Stimulated activated CD4-positive, alpha-beta T cell treated with anti-CD3 and anti-CD28 coated beads, Interleukin-12 subunit alpha, Interleukin-12 subunit beta, amount 100 ng/mL, for 4 hours (primary cell): Measurements from ENCODE around the gene TUBA4B.
"Not testable (repeated sequence)": the region's sequence is repeated elsewhere in the genome, so short reads cannot be mapped to it uniquely, and the experiment has no call there.

ENCODE experiments used
- DNase-seq: peaks from one replicate; pipeline ENCODE4 v3.0.0-alpha.2; 2020

TUBA4B gene

GRCh38 chr2:219278655-219279150 lies 25.7 kb downstream of the TUBA4B start:
- DNase-seq: no peak

DNA sequence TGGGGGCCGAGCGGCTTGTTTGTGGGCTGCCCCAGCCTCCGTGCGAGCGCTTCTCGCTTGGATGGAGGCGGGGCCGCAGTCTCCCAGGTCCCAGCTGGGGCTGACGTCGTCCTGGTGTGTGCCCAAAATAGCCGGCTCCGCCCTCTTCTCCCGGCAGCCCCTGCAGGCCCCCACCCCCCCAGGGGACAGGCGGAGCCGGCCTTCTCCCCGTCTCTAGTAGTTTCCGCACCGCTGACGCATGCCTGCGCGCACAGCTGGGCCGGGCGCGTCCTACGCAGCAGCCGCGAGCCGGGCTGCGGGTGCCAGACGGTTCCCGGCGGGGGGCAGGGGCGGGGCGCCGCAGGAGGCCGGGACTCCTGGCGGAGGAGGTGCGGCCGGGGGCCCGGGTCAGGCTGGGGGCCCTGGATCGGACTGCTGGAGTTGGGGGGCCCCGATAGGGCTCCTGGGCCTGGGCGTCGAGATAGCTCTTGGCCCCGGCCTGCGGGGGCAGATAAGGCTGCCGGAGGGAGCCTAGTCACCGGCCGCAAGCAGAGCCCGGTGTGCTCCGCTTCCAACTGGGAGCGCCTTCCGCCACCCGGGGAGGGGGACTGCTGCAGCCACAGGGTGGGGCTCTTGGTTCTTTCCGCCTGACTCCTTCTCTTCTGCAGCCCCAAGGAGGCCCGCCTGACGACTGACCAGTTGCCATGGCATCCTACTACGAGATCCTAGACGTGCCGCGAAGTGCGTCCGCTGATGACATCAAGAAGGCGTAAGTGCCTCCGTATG lies 26.3 kb downstream of the TUBA4B start, which contains the start of gene DNAJB2:
Gene DNAJB2 (plus strand): TSS at position 216 of the 765 bp plus-strand sequence. CDS start 468 bp downstream, at position 684.
- DNase-seq: peak; percentile 98

DNA sequence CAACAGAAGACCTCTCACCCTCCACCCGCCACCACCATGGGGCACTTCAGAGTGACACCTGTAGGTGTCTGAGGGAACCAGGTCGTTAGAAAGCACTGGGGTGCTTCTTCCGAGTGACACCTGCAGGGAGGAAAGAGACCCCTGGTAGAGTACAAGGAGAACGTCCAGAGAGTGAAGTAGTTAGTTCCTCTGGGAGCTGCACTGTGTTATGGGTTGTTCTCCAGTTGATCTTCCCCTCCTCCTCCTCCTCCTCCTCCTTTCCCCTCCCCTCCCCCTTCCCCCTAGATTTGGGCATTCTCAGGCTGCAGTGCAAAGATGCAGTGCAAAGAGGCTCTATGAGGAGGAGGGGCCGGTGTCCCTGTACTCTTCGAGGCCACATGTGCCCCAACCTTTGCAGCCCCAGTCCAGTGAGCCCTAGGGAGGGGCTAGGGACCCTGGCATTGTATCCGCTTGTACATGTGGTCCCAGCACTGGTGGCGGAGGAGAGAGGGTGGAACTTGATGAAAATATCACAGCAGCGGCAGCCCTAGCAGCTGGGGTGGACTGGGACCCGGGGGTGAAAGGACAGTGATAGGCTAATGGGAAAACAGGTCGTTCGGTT lies 27.0 kb downstream of the TUBA4B start:
- no peak for DNase-seq

- DNase-seq: no peak
Measured at GRCh38 chr2:219280651-219281050, 27.6 kb downstream of the TUBA4B start.

DNA sequence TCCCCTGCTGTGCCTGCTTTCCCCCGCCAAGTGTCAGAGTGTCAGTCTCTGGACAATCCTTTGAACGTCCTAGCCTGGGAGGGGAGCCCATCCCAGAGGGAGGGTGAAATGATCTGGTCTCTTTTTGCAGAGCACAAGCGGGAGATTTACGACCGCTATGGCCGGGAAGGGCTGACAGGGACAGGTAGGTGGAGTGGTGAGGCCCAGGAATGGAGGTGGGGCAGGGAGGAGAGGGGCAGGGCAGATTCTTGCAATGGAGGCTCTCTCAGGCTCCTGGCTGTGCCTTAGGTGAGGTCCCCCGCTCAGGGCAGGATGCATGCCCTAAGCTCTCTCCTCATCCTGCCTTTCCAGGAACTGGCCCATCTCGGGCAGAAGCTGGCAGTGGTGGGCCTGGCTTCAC lies 28.5 kb downstream of the TUBA4B start:
- no peak for DNase-seq

DNA sequence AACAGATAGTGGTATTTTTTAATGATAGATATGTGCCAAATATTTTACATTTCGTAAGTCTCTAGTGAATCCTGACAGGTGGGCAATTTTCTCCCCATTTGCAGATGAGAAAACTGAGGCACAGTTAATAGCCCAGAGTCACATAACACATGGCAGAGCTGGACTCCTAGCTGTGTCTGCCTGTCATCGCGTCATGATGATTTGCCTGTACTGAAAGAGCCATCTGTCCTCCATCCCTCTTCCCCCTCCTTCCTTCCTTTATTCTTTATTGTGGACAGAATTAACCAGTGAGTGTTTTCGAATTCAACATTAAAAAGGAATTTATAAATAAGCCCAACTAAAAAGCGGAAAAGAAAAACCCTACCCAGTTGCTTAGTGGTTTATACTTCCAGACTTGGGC lies 29.3 kb downstream of the TUBA4B start:
- no peak for DNase-seq

- no peak for DNase-seq
Measured at GRCh38 chr2:219282943-219283581, 30.0 kb downstream of the TUBA4B start.

- no peak for DNase-seq
Measured at GRCh38 chr2:219284501-219285372, 31.7 kb downstream of the TUBA4B start.

- DNase-seq: no peak
Measured at GRCh38 chr2:219285373-219285735, 32.3 kb downstream of the TUBA4B start.

DNA sequence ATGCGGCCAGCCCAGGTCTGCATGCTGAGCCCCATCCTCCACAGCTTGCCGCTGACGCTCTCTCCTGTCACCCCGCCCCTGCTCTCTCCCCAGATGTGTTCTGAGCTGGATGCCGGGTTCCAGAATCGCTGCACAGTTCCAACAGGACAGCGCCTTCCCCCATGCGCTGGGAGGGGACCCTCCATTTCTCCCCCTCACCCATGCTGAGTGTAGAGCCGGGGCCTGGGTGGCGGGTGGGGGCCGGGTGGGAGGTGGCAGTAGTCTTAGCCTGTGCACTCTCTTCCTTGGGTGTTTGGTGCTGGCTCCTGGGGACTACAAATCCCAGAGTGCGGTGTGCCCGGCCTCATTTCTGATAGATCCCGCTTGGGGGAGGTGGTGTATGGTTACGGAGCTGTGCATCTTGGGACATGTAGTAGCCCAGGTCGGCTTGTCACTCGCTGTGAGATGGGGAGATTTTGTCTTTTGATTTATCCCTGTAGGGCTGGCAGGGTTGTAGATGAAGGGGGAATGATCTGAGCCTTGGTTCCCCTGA lies 32.9 kb downstream of the TUBA4B start:
- no peak for DNase-seq

DNA sequence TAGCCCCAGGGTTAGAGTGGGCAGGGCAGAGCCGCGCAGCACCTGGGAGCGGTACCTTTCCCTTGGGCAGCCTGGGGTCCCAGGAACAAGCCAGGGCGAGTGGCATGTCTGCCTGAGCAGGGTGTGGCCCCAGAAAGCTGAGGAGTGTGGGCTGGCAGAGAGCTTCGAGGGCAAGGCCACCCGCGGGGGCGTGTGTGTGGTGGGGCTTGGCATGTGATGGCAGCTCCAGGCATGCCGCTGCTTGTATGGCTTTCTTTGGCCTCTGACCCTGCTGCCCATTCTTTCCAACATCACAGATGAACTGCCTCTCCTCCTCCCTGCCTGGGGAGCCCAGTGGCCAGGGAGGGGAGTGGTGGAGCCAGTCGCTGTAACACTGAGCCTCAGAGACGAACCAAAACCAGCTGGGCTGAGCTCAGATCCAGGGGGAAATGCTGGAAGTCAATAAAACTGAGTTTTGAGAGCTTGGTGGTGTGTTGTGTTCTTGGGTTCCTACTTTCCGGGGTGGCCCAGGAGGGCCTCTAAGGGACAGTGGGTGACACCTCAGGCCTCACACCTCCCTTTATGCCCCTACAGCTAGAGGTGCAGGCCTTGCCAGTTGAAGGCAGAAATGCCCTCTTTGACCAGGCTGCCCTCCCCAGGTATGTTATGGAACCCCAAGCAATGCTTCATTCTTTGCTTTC lies 33.5 kb downstream of the TUBA4B start:
- no peak for DNase-seq

DNA sequence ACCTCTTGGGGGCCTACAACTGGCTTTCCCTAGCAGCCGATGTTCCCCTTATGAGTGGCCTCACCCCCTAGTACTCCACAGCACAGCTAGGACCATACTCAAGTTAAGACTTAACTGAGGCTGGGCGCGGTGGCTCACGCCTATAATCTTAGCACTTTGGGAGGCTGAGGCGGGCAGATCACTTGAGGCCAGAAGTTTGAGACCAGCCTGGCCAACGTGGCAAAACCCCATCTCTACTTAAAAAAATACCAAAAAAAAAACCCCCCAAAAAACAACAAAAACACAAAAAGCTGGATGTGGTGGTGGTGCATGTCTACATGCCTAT lies 34.0 kb downstream of the TUBA4B start:
- DNase-seq: not testable (repeated sequence)

DNA sequence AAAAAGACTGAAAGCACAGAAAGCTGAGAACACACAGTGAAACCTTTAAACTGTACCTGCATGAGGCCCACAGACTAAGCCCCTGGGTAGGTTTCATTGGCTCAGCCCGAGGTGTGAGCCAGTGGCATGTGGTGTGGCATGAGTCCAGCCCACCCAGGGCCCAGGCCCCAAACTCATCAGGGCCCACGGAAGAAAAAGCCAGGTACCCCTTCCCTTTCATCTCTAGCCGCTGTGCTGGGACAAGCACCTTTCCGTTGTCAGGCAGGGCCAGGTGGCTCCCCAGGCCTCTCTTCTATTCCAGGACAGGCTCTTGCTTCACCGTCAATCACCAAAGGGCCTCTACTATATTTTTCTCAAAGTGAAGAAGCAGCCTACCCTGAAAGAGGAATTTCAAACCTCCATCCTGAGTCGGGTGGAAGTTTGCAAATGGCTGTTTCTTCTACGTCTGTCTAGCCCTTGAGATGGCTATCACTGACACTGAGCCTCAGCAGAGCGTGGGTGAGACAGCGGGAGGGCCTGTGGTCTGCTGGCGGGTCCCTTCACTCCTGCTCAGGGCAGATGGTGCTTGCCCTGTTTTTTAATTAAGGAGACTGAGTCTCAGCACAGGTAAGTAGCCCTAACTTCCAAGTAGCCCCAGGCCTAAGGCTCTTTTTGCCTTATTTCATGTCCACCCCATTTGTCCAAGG lies 34.7 kb downstream of the TUBA4B start:
- DNase-seq: no peak

DNA sequence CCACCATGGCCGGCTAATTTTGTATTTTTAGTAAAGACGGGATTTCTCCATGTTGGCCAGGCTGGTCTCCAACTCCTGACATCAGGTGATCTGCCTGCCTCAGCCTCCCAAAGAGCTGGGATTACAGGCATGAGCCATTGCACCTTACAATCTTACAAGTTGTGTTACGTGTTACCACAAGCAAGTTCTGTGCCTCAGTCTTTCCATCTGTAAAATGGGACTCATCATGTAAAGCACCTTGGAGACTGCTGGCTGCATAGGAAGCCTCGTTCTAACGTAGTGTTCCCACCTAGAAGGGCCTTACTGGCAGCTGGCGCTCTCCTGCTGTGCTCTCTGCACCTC lies 36.1 kb downstream of the TUBA4B start:
- DNase-seq: no peak

GRCh38 chr2:219289537-219290361 lies 36.7 kb downstream of the TUBA4B start:
- DNase-seq: no peak

DNA sequence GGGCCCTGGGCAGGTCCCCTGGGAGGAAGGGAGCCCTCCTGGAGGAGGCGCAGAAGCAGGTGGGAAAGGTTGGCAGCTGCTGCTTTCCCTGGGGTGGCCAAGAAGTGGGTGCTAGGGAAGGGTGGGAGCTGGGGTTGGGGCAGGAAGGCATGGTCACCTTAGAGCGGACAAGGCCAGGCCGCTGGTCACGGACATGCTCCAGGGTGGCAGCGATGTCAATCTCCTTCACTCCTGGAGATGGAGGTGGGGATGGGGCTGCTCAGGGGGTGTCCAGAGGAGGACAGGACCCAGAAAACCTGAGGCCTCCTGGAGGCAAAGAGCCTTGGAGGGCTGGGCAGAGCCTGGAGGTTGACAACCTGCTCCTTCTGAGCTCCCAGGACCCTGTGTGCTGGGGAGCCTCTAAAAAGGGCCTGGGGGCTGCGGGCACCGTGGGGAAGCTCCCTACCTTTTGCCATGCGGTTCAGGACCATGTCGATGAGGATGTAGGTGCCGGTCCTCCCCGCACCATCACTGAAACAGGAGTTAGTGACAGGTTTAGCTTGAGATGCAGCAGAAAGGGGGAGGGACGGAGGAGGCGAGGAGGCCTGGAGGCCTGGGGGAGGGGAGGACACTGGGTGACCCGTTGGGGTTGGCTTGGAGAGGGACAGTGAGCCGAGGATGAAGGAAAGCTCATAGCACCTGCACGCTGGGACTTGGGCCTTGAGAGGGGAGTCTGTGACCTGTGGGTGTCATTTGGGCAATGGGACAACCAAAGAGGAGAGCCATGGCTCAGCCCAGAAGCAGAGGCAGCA lies 37.5 kb downstream of the TUBA4B start:
- DNase-seq: no peak

- DNase-seq: no peak
Measured at GRCh38 chr2:219291394-219291793, 38.4 kb downstream of the TUBA4B start.

DNA sequence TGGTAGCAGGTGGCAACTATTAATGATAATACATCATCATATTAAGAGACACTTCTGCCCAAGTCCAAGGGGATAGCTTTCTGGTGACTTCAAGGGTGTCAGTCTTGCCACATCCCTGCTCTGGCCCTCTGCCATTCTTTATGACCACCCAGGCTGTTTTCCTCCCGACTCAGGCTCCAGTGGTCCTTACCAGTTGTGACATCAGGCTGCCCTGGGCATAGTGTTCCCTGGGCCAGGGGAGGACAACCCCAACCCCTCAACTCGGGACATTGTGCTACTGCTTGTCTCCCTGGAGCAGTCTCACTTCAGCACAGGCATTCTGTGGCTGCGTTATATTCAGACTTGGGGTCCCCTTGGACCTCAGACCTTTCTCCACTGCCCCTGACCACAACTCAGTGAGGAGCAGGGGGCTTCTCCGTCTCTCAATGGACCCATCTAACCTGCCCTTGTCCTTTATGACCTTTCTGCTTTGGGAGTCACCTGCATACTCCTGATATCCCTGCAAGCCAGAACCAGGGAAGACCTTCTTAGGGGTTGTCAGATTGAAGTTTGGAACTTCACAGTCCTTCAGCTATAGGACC lies 39.0 kb downstream of the TUBA4B start:
- no peak for DNase-seq

DNA sequence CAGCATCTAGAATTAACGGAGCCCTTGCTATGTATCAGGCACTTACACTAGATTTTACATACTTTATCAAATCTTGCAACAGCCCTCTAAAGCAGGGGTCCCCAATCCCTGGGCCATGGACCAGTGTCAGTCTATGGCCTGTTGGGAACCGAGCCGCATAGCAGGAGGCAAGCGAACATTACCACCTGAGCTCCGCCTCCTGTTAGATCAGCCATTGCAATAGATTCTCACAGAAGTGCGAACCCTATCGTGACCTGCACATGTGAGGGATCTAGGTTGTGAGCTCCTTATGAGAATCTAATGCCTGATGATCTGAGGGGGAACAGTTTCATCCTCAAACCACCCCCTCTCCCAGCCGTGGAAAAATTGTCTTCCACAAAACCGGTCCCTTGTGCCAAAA lies 39.6 kb downstream of the TUBA4B start:
- DNase-seq: no peak
